Measurements from ENCODE around the gene ATP6V0D1.

ATP6V0D1 gene

GRCh38 chr16:67445126-67445426, 35.9 kb downstream of the ATP6V0D1 start:
- DNase-seq (ENCODE audit: low read depth) = no peak

GRCh38 chr16:67444259-67445125, 36.5 kb downstream of the ATP6V0D1 start:
- no peak for DNase-seq (ENCODE audit: low read depth)

- DNase-seq (ENCODE audit: low read depth) = no peak
Observed at GRCh38 chr16:67443265-67443664, 37.7 kb downstream of the ATP6V0D1 start.

GRCh38 chr16:67442581-67443255, 38.2 kb downstream of the ATP6V0D1 start:
- DNase-seq (ENCODE audit: low read depth) = no peak

GRCh38 chr16:67441907-67442306, 39.0 kb downstream of the ATP6V0D1 start:
- DNase-seq (ENCODE audit: low read depth) = no peak

GRCh38 chr16:67441271-67441753, 39.6 kb downstream of the ATP6V0D1 start:
- DNase-seq (ENCODE audit: low read depth) = no peak

- DNase-seq (ENCODE audit: low read depth) = no peak
Observed at GRCh38 chr16:67438824-67439393, 42.0 kb downstream of the ATP6V0D1 start.

- no peak for DNase-seq (ENCODE audit: low read depth)
Observed at GRCh38 chr16:67438098-67438791, 42.7 kb downstream of the ATP6V0D1 start.

- DNase-seq (ENCODE audit: low read depth) = no peak
Observed at GRCh38 chr16:67437513-67437912, 43.4 kb downstream of the ATP6V0D1 start.

GRCh38 chr16:67436640-67437193, 44.2 kb downstream of the ATP6V0D1 start:
- no peak for DNase-seq (ENCODE audit: low read depth)

- DNase-seq (ENCODE audit: low read depth) = no peak
Observed at GRCh38 chr16:67435758-67436164, 45.2 kb downstream of the ATP6V0D1 start.

- DNase-seq (ENCODE audit: low read depth) = no peak
Observed at GRCh38 chr16:67433131-67433719, 47.7 kb downstream of the ATP6V0D1 start.

GRCh38 chr16:67432506-67432890, 48.5 kb downstream of the ATP6V0D1 start:
- DNase-seq (ENCODE audit: low read depth) = no peak

GRCh38 chr16:67431775-67432505, 49.0 kb downstream of the ATP6V0D1 start:
- no peak for DNase-seq (ENCODE audit: low read depth)

- DNase-seq (ENCODE audit: low read depth) = no peak
Observed at GRCh38 chr16:67430977-67431774, 49.8 kb downstream of the ATP6V0D1 start, which contains the start of gene HSD11B2. Gene HSD11B2, plus strand, starts transcription at chr16:67431121. Its CDS starts 128 bp downstream, at chr16:67431249.

GRCh38 chr16:67430504-67430976, 50.4 kb downstream of the ATP6V0D1 start:
- no peak for DNase-seq (ENCODE audit: low read depth)

- DNase-seq (ENCODE audit: low read depth) = no peak
Observed at GRCh38 chr16:67429799-67430503, 51.0 kb downstream of the ATP6V0D1 start.

- no peak for DNase-seq (ENCODE audit: low read depth)
Observed at GRCh38 chr16:67429053-67429798, 51.7 kb downstream of the ATP6V0D1 start.
